Muscle of leg (tissue), 11 donors: ENCODE results near the gene KRTAP5-3. TPM values are rescaled to one million over a fixed set of nuclear protein-coding genes. Genes with fewer than 3 reads are reported as not detected.
"Not testable (repeated sequence)": the region's sequence is repeated elsewhere in the genome, so short reads cannot be mapped to it uniquely, and the experiment has no call there.

Experiments
- DNase-seq: peaks from one replicate; pipeline ENCODE4 v3.0.0; 2013
- H3K27ac ChIP-seq: one replicate; pipeline ENCODE4 v1.5.1; 2013; ENCODE audit warnings: mild to moderate bottlenecking, low read length, control low read depth
- H3K27me3 ChIP-seq: one replicate; pipeline ENCODE4 v1.6.1; 2013; ENCODE audit warnings: low read length; ENCODE audit not compliant: control insufficient read depth, insufficient read depth
- H3K36me3 ChIP-seq: one replicate; pipeline ENCODE4 v1.6.1; 2013; ENCODE audit warnings: low read length; ENCODE audit not compliant: control insufficient read depth, insufficient read depth
- H3K4me1 ChIP-seq: one replicate; pipeline ENCODE4 v1.6.1; 2013; ENCODE audit warnings: low read length; ENCODE audit not compliant: control insufficient read depth, insufficient read depth
- H3K4me3 ChIP-seq: one replicate; pipeline ENCODE4 v1.5.1; 2013; ENCODE audit warnings: low read length, control low read depth
- H3K9me3 ChIP-seq: replicated peaks from 2 replicates; pipeline ENCODE4 v1.6.1; 2013; ENCODE audit warnings: low read depth, low read length; ENCODE audit not compliant: control insufficient read depth
- WGBS: methylation state at CpG from one replicate; pipeline ENCODE4 v1.1.5; 2013; ENCODE audit warnings: missing lambda C conversion rate; ENCODE audit not compliant: insufficient coverage; 5-methylcytosine and 5-hydroxymethylcytosine counted together
- polyA plus RNA-seq, 8 donors: library from polyadenylated mRNA; unstranded; fragments of 120-200 nt; gene quantifications; one replicate each; pipeline versions ENCODE4 v1.2.1 to v1.2.3, GENCODE V29; 2013; ENCODE audit warnings: inconsistent platforms in 1 of 8, low replicate concordance in 1 of 8; ENCODE audit not compliant: insufficient read length in 8 of 8, insufficient read depth in 1 of 8
- total RNA-seq: library from RNA; stranded (reverse); fragments of 120-200 nt; gene quantifications from one replicate; pipeline ENCODE4 v1.2.4, GENCODE V29; 2013

The KRTAP5-3 gene
- total and polyA plus RNA-seq, 9 donors, result not detected

DNA sequence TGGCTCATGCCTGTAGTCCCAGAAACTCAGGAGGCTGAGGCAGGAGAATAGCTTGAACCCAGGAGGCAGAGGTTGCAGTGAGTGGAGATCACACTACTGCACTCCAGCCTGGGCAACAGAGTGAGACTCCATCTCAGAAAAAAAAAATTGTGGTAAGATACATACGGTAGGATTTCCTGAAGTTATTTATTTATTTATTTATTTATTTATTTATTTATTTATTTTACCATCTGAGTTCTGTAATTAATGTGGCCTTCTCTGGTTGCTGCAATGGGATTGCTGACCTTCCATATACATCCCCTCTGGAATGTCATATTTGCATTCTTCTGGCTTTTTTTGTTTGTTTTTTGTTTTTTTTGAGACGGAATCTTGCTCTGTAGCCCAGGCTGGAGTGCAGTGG is 25.4 kb downstream of the KRTAP5-3 start:
- not testable (repeated sequence) for H3K27ac ChIP-seq, H3K4me1 ChIP-seq, H3K27me3 ChIP-seq, H3K9me3 ChIP-seq, H3K4me3 ChIP-seq, H3K36me3 ChIP-seq, DNase-seq
- no CpG with 5 or more reads among the region's 2 CpGs for WGBS

DNA sequence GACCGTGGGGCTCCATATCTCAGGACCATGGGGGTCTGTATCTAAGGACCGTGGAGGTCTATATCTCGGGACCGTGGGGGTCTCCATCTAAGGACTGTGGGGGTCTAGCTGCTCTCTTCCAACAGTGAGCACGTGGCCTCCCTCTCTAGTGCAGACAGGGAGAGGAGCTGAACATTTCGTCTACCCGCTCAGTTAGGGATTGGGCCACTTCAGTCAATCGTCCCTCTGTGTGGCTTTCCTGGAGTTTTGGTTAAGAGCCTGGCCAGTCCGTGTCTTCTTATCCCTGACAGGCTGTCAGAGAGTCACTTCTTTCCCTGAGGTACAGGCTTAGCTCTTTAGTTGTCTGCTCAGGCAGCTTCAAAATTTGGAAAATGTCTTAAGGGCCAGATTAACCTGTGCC is 26.3 kb downstream of the KRTAP5-3 start:
- no peak overlapping the region for H3K27ac ChIP-seq
- 85% methylated on average over 7 of the region's 9 CpGs for WGBS
- no peaks in the 10 kb centered on the region for H3K36me3 ChIP-seq
- DNase-seq, result no peak
- peaks cover 5% of the 10 kb centered on the region for H3K27me3 ChIP-seq
- no peaks in the 10 kb centered on the region for H3K4me1 ChIP-seq
- peaks cover 9% of the 10 kb centered on the region for H3K9me3 ChIP-seq
- H3K4me3 ChIP-seq, result no peak overlapping the region

DNA sequence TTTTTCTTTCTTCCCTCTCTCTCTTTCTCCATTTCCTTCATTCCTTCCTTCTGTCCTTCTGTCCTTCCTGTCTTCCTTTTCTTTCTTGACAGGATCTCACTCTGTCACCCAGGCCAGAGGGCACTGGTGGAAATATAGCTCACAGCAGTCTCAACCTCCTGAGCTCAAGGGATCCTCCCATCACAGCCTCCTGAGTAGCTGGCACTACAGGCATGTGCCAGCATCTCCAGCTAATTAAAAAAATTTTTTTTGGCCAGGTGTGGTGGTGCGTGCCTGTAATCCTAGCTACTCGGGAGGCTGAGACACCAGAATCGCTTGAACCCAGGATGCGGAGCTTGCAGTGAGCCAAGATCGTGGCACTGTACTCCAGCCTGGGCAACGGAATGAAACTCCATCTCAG is 31.4 kb downstream of the KRTAP5-3 start:
- DNase-seq, result no peak
- 100% methylated on average over 4 of the region's 6 CpGs for WGBS
- Histone ChIP-seq H3K9me3 (peaks cover 7% of the 10 kb centered on the region), H3K4me1 (peaks cover 20% of the 10 kb centered on the region), H3K27me3 (peaks cover 31% of the 10 kb centered on the region), H3K4me3 (no peak overlapping the region), H3K27ac (no peak overlapping the region), H3K36me3 (no peaks in the 10 kb centered on the region)

DNA sequence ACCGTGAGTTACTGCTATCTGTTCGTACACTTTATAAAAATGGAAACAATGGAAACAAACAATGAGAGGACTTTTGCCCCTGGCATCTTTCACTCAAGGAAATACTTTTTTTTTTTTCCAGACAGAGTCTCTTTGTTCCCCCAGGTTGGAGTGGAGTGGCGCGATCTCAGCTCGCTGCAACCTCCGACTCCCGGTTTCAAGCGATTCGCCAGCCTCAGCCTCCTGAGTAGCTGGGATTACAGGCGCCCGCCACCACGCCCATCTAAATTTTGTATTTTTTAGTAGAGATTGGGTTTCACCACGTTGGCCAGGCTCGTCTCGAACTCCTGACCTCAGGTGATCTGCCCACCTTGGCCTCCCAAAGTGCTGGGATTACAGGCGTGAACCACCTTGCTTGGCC is 32.5 kb downstream of the KRTAP5-3 start:
- peaks cover 27% of the 10 kb centered on the region for H3K4me1 ChIP-seq
- H3K4me3 ChIP-seq, DNase-seq, H3K36me3 ChIP-seq, H3K27ac ChIP-seq, H3K9me3 ChIP-seq: not testable (repeated sequence)
- peaks cover 36% of the 10 kb centered on the region for H3K27me3 ChIP-seq
- WGBS, result 73% methylated on average over 11 of the region's 16 CpGs

DNA sequence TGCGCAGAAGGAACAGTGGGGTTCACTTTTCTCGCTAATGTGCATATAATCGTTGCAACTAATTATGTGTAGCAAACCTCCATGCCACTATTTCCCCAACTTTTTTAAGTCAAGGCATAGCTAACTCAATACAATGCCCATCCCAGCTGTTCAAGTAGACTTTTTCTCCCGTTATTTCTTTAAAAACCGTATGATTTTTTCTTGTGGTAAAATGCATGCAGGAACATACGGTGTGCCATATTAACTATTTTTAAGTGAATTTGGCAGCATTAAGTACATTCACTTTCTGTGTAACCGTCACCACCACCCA is 33.4 kb downstream of the KRTAP5-3 start:
- DNase-seq, result no peak
- H3K4me3 ChIP-seq, result no peak overlapping the region
- no peaks in the 10 kb centered on the region for H3K9me3 ChIP-seq
- 43% methylated on average over 1 of the region's 7 CpGs for WGBS
- peaks cover 34% of the 10 kb centered on the region for H3K4me1 ChIP-seq
- no peak overlapping the region for H3K27ac ChIP-seq
- H3K27me3 ChIP-seq, result peaks cover 36% of the 10 kb centered on the region
- H3K36me3 ChIP-seq, result peaks cover under 1% of the 10 kb centered on the region

DNA sequence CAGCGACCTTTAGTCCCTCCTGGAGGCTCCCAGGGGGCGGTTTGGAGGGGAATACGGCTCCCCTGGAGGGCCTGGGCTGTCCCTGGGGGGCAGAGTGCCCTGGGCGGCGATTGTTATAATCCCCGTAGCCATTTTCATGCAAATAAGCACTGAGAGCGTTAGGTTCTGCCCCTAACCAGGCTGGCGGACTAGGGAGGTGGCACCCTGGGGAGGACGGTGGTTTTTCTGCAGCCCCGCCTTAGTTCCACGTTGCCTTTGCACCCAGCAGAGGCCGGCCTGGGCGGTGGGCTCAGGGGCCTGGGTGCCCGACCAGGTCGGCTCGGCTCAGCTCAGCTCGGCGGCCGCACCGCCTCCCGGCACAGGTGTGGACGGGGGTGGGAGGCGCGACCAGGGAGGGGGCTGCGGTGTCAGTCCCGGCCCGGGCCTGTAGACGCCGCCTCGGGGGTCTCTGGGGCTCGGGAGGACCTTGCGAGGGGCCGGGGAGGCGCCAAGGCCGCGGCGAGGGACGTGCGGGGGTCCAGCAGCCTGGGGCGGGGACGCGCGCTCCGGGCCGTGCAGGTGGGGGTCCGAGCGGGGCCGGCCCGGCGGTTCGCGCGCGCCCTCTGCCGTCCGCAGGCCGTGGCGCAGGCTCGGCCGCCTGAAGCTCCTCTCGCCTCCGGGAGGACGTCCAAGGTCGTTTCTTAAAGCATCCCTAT is 33.9 kb downstream of the KRTAP5-3 start:
- Histone ChIP-seq H3K27me3 (peaks cover 36% of the 10 kb centered on the region), H3K27ac (no peak overlapping the region)
- under 1% methylated on average over 59 of the region's 64 CpGs for WGBS

DNA sequence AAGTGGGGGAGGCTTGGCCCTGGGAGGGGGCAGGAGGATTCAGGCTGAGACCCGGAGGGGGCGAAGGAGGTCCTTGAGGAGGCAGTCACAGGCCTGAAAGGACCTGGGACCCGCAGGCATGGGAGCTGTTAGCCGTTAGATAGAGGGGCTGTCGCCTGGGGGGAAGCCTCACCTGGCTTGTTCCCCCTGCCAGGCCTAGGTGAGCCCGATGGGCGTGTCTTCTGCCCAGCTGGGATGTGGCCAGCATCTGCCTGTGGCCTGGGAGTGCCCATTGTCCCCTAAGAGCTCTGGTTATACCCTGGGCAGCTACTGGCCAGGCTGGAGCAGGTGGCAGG is 34.4 kb downstream of the KRTAP5-3 start:
- Histone ChIP-seq H3K27ac (no peak overlapping the region), H3K27me3 (peaks cover 36% of the 10 kb centered on the region), H3K9me3 (no peaks in the 10 kb centered on the region), H3K4me1 (peaks cover 36% of the 10 kb centered on the region), H3K36me3 (peaks cover 8% of the 10 kb centered on the region), H3K4me3 (no peak overlapping the region)
- DNase-seq, result no peak
- WGBS, result 0% methylated on average over 7 of the region's 7 CpGs

More for the DNA sequence above, 33.9 kb downstream of the KRTAP5-3 start:
- H3K36me3 ChIP-seq, result peaks cover 5% of the 10 kb centered on the region
- peaks cover 34% of the 10 kb centered on the region for H3K4me1 ChIP-seq
- peak; percentile 75 for DNase-seq
- no peak overlapping the region for H3K4me3 ChIP-seq
- H3K9me3 ChIP-seq, result no peaks in the 10 kb centered on the region

DNA sequence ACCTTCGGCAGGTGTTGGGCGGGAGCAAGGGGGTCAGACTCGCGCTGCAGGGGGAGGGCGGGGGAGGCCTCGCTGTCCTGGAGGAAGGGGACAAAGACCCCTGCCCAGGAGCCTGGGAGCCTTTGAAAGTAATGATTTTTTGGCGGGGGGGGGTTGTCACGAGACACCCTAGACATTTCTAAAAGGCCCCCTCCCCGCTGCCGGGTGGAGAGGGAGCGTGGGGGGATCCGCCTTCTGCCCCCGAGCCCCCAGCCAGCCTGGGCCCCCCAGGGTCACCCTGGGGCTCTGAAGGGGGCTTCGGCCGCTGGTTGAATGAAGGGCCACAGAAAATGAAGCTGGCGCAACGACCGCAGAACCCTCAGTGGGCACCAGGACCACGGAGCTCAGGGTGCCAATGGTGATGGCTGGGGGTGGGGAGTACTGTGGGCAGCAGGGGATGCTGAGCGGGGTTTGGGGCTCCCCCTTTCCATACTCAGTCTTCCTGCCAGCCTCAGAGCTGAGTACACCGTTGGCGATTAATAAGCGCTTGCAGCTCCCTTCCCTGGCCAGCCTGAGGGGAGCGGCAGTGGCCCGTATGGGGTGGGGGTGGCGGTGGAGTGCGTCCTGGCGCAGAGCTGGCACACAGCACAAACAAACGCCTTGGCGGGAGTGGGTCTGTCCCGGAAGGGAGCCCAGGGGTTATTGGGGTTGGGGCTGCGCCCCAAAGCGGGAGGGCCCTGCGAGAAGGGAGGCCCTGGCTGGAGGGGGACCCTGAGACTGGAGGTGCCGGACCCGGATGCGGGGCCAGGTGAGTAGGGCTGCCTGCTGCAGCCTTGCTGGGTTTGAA is 35.0 kb downstream of the KRTAP5-3 start:
- no peaks in the 10 kb centered on the region for H3K9me3 ChIP-seq
- H3K4me1 ChIP-seq, result peaks cover 37% of the 10 kb centered on the region
- H3K27me3 ChIP-seq, result peaks cover 36% of the 10 kb centered on the region
- 2% methylated on average over 24 of the region's 37 CpGs for WGBS
- peaks cover 8% of the 10 kb centered on the region for H3K36me3 ChIP-seq
- peak overlapping the region; percentile 31 for H3K4me3 ChIP-seq
- DNase-seq, result no peak
- H3K27ac ChIP-seq, result no peak overlapping the region

DNA sequence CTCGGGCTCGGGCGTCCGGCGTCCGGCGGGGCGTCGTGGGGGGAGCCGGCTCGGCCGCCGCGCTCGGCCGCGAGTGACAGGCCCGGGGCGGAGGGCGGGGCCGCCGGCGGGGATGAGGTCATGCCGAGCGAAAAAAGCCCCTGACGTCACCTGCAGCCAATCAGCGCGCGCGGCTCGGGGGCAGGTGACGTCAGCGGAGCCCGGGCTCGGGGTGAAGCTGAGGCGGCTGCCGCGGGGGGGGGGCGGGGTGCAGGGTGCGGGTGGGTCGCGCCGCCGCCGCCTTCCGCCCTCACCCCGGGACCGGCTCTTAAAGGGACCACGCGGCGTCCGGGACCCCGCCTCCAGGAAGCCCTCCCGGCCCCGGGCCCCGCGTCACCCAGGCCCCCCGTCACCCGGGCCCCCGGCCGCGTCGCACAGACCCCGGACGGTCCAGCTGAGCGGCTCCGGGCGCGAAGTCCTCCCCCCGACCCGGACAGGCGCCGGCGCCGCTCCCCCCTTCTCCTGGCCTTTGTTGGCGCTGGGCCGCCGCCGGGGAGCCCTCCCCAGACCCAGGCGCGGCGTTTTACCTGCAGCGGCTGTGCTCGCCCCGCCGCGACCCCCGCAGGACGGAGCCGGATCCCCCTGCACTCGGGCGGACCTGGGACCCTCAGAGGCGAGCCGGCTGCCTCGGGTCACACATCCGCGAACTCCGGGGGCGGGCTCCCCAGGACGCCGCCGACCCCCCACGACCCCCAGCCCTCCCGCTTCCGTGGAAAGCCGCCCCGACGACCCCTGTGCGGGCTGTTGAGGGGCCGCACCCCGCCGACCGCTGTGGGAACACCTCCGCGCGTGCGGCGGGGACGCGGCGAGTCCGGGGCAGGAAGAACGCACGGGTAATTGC is 35.8 kb downstream of the KRTAP5-3 start, which contains the start of gene DUSP8:
TSS of gene DUSP8 (minus strand) at position 75 of the 880 bp plus-strand sequence. CDS start 6,445 bp downstream, outside the sequence.
- under 1% methylated on average over 109 of the region's 124 CpGs for WGBS
- no peak within 1 kb of the TSS for H3K27ac ChIP-seq
- H3K4me1 ChIP-seq, result peaks cover 43% of the 10 kb centered on the region
- DNase-seq, result peak; percentile 93
- no peaks in the 10 kb centered on the region for H3K9me3 ChIP-seq
- H3K27me3 ChIP-seq, result peaks cover 36% of the 10 kb centered on the region
- H3K4me3 ChIP-seq, result peak within 1 kb of the TSS; percentile 62
- H3K36me3 ChIP-seq, result peaks cover 8% of the 10 kb centered on the region

DNA sequence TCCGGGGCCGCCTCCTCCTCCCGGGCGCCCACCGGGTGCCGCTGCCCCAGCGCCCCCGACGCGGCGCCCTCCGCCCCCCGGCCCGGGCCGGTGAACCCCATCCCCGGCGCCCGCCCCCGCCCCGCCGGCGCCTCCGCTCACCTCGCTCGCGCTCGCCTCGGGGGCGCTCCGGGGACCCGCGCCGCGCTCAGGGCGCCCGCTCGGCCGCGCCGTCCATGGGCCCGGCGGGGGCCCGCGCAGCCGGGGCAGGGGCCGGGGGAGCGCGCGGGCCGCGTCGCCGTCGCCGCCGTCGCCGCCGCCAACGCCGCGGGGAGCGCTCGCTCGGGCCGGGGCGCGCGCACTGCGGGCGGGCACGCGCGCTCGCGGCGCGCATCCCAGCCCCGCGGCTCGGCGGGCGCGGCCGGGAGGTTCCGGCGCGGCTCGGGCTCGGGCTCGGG is 36.5 kb downstream of the KRTAP5-3 start:
- Histone ChIP-seq H3K4me3 (peak overlapping the region; percentile 62), H3K9me3 (no peaks in the 10 kb centered on the region), H3K27ac (no peak overlapping the region), H3K36me3 (peaks cover 8% of the 10 kb centered on the region), H3K27me3 (peaks cover 36% of the 10 kb centered on the region), H3K4me1 (peaks cover 47% of the 10 kb centered on the region)
- no peak for DNase-seq
- under 1% methylated on average over 91 of the region's 91 CpGs for WGBS
